GM18909 (cell line): ENCODE measurements around the gene SDC4.

ENCODE experiments used
- ATAC-seq: cut with Tn5 transposase; IDR thresholded peaks from one replicate; pipeline ENCODE4 v1.9.1; 2021; ENCODE audit warnings: mild to moderate bottlenecking; ENCODE audit not compliant: unreplicated experiment, poor library complexity

Gene SDC4

GRCh38 chr20:45344168-45344860 lies 3.9 kb downstream of the SDC4 start:
- no peak for ATAC-seq

GRCh38 chr20:45343532-45344167 lies 4.6 kb downstream of the SDC4 start:
- ATAC-seq, result no peak

- no peak for ATAC-seq
Observed at GRCh38 chr20:45342855-45343531, 5.2 kb downstream of the SDC4 start.

GRCh38 chr20:45341939-45342854 lies 6.0 kb downstream of the SDC4 start:
- ATAC-seq, result no peak

GRCh38 chr20:45341579-45341938 lies 6.7 kb downstream of the SDC4 start:
- ATAC-seq, result no peak

GRCh38 chr20:45340951-45341350 lies 7.3 kb downstream of the SDC4 start:
- no peak for ATAC-seq

GRCh38 chr20:45340236-45340847 lies 7.9 kb downstream of the SDC4 start:
- no peak for ATAC-seq

- ATAC-seq, result no peak
Observed at GRCh38 chr20:45339799-45340198, 8.4 kb downstream of the SDC4 start.

GRCh38 chr20:45339084-45339483 lies 9.1 kb downstream of the SDC4 start:
- no peak for ATAC-seq

- ATAC-seq, result no peak
Observed at GRCh38 chr20:45338121-45339030, 9.8 kb downstream of the SDC4 start.

- no peak for ATAC-seq
Observed at GRCh38 chr20:45337367-45338120, 10.7 kb downstream of the SDC4 start.

- ATAC-seq, result no peak
Observed at GRCh38 chr20:45336530-45337366, 11.5 kb downstream of the SDC4 start.

GRCh38 chr20:45330476-45330875 lies 17.7 kb downstream of the SDC4 start:
- ATAC-seq, result no peak

GRCh38 chr20:45329497-45330319 lies 18.5 kb downstream of the SDC4 start:
- no peak for ATAC-seq

GRCh38 chr20:45328451-45328850 lies 19.8 kb downstream of the SDC4 start:
- ATAC-seq, result no peak

GRCh38 chr20:45325371-45325770 lies 22.9 kb downstream of the SDC4 start:
- ATAC-seq, result no peak

GRCh38 chr20:45323731-45324130 lies 24.5 kb downstream of the SDC4 start:
- ATAC-seq, result no peak
